HG02623 (cell line): ENCODE measurements around the gene TMEM229B.

Source experiments
- ATAC-seq: cut with Tn5 transposase; IDR thresholded peaks from one replicate; pipeline ENCODE4 v1.9.1; 2021; ENCODE audit warnings: moderate library complexity; ENCODE audit not compliant: unreplicated experiment

Gene TMEM229B

GRCh38 chr14:67515386-67516079 is 27.0 kb upstream of the TMEM229B start:
- ATAC-seq: no peak

- no peak for ATAC-seq
Measured at GRCh38 chr14:67514650-67515385, 26.3 kb upstream of the TMEM229B start.

GRCh38 chr14:67514203-67514607 is 25.7 kb upstream of the TMEM229B start:
- ATAC-seq: no peak

- no peak for ATAC-seq
Measured at GRCh38 chr14:67513631-67514108, 25.1 kb upstream of the TMEM229B start.

GRCh38 chr14:67512463-67513310 is 24.2 kb upstream of the TMEM229B start:
- ATAC-seq: no peak

GRCh38 chr14:67510836-67511235 is 22.3 kb upstream of the TMEM229B start:
- no peak for ATAC-seq

GRCh38 chr14:67510121-67510520 is 21.6 kb upstream of the TMEM229B start:
- ATAC-seq: no peak

GRCh38 chr14:67508956-67509355 is 20.4 kb upstream of the TMEM229B start:
- ATAC-seq: no peak

GRCh38 chr14:67505254-67505653 is 16.7 kb upstream of the TMEM229B start:
- no peak for ATAC-seq

GRCh38 chr14:67503331-67503730 is 14.8 kb upstream of the TMEM229B start:
- ATAC-seq: no peak

GRCh38 chr14:67502867-67503266 is 14.3 kb upstream of the TMEM229B start:
- ATAC-seq: no peak

GRCh38 chr14:67501670-67502069 is 13.1 kb upstream of the TMEM229B start:
- ATAC-seq: no peak

GRCh38 chr14:67500981-67501380 is 12.5 kb upstream of the TMEM229B start:
- ATAC-seq: no peak

GRCh38 chr14:67497716-67498115 is 9.2 kb upstream of the TMEM229B start:
- no peak for ATAC-seq

- ATAC-seq: no peak
Measured at GRCh38 chr14:67497216-67497615, 8.7 kb upstream of the TMEM229B start.

- no peak for ATAC-seq
Measured at GRCh38 chr14:67495827-67496226, 7.3 kb upstream of the TMEM229B start.

GRCh38 chr14:67493092-67493717 is 4.7 kb upstream of the TMEM229B start:
- ATAC-seq: no peak

- ATAC-seq: no peak
Measured at GRCh38 chr14:67492538-67492937, 4.0 kb upstream of the TMEM229B start.

- no peak for ATAC-seq
Measured at GRCh38 chr14:67491741-67492507, 3.4 kb upstream of the TMEM229B start.

GRCh38 chr14:67491285-67491684 is 2.8 kb upstream of the TMEM229B start:
- ATAC-seq: no peak
